ENCODE results near the gene PCBP3.
A peak's percentile ranks its signal among the peaks of the same experiment; 100 is the strongest.

The PCBP3 gene

DNA sequence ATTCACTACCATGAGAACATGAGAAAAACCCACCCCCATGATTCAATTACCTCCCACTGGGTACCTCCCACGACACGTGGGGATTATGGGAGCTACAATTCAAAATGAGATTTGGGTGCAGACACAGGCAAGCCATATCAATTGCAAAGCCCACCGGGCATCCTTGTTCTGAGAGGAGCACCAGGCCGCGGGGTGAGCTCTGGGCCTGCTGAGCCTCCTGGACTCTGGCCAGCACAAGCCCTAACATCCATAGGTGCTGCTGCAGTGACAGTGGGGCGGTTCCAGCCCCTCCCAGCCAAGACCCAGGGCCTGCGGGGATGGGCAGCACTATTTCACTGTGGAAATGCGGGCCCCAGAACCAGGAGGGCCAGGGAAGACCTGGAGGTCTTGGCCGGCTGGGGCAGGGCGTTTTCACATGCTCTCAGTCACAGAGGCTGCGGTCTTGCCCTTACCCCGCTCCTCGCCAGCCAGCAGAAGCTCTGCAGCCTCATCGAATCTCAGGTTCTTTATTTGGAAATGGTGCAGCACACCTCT lies 103.8 kb downstream of the PCBP3 start:
- H3K4me3 ChIP-seq (ENCODE audit: low read length in 2 of 2), result peak overlapping the region; percentile 40 to 53
- no peak overlapping the region for H3K9ac ChIP-seq (ENCODE audit: low read length in 2 of 2)
- H3K36me3 ChIP-seq (ENCODE audit: control insufficient read depth in 2 of 2, insufficient read depth in 2 of 2, low read length in 2 of 2), result no peaks in the 10 kb centered on the region
- no peak overlapping the region for H3K27ac ChIP-seq (ENCODE audit: low read length)
- no peaks in the 10 kb centered on the region for H3K9me3 ChIP-seq (ENCODE audit: control insufficient read depth in 2 of 2, low read length in 2 of 2)
- no peaks in the 10 kb centered on the region for H3K27me3 ChIP-seq (ENCODE audit: control insufficient read depth in 1 of 2, insufficient read depth in 2 of 2, low read length in 2 of 2)
- peaks cover 12% of the 10 kb centered on the region for H3K4me1 ChIP-seq (ENCODE audit: control insufficient read depth, insufficient read depth, low read length)

DNA sequence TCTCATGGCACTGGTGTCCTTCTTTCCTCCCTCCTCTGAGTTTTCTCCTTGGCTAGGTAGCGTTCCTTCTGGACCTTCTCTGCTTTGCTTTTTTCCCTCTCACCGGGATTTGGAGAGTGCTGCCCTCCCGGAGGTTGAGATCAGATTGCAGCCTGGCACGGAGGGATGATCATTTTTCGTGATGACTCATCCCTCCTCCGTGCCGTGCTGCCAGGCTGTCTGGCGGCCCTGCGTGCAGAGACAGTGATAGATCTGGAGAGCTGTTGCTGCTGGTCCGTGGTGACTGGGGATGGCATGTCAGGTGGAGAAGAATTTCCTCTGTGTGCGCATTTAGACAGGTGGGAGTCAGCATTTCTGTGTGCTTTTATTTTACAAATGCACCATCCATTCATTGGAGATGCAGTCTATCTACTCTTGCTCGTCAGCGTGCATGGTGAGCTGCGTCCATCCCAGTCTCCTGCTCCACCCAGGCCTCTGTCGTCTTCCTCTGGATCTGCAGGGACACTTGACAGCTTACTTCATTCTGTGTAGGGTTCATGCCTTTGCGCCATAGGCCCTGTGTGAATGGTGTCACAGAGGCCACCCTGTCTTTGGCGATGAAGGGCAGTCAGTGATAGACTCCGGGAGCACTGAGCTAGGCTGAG lies 104.4 kb downstream of the PCBP3 start:
- no peaks in the 10 kb centered on the region for H3K9me3 ChIP-seq (ENCODE audit: control insufficient read depth in 2 of 2, low read length in 2 of 2)
- no peak overlapping the region for H3K27ac ChIP-seq (ENCODE audit: low read length)
- peaks cover 12% of the 10 kb centered on the region for H3K4me1 ChIP-seq (ENCODE audit: control insufficient read depth, insufficient read depth, low read length)
- peak overlapping the region; percentile 40 to 53 for H3K4me3 ChIP-seq (ENCODE audit: low read length in 2 of 2)
- H3K9ac ChIP-seq (ENCODE audit: low read length in 2 of 2), result no peak overlapping the region
- H3K27me3 ChIP-seq (ENCODE audit: control insufficient read depth in 1 of 2, insufficient read depth in 2 of 2, low read length in 2 of 2), result no peaks in the 10 kb centered on the region
- H3K36me3 ChIP-seq (ENCODE audit: control insufficient read depth in 2 of 2, insufficient read depth in 2 of 2, low read length in 2 of 2), result no peaks in the 10 kb centered on the region

- Histone ChIP-seq H3K36me3 (ENCODE audit: control insufficient read depth in 2 of 2, insufficient read depth in 2 of 2, low read length in 2 of 2) (no peaks in the 10 kb centered on the region), H3K9me3 (ENCODE audit: control insufficient read depth in 2 of 2, low read length in 2 of 2) (no peaks in the 10 kb centered on the region)
Measured at GRCh38 chr21:45748593-45748992, 105.1 kb downstream of the PCBP3 start.

GRCh38 chr21:45749974-45750373 lies 106.4 kb downstream of the PCBP3 start:
- Histone ChIP-seq H3K27ac (ENCODE audit: low read length) (no peak overlapping the region), H3K9ac (ENCODE audit: low read length in 2 of 2) (no peak overlapping the region), H3K27me3 (ENCODE audit: control insufficient read depth in 1 of 2, insufficient read depth in 2 of 2, low read length in 2 of 2) (no peaks in the 10 kb centered on the region), H3K36me3 (ENCODE audit: control insufficient read depth in 2 of 2, insufficient read depth in 2 of 2, low read length in 2 of 2) (no peaks in the 10 kb centered on the region), H3K4me1 (ENCODE audit: control insufficient read depth, insufficient read depth, low read length) (peaks cover 12% of the 10 kb centered on the region), H3K9me3 (ENCODE audit: control insufficient read depth in 2 of 2, low read length in 2 of 2) (no peaks in the 10 kb centered on the region), H3K4me3 (ENCODE audit: low read length in 2 of 2) (no peak overlapping the region)

More at GRCh38 chr21:45748593-45748992, 105.1 kb downstream of the PCBP3 start:
- H3K27ac ChIP-seq (ENCODE audit: low read length), result no peak overlapping the region
- H3K9ac ChIP-seq (ENCODE audit: low read length in 2 of 2), result no peak overlapping the region
- H3K27me3 ChIP-seq (ENCODE audit: control insufficient read depth in 1 of 2, insufficient read depth in 2 of 2, low read length in 2 of 2), result no peaks in the 10 kb centered on the region
- H3K4me1 ChIP-seq (ENCODE audit: control insufficient read depth, insufficient read depth, low read length), result peaks cover 12% of the 10 kb centered on the region
- no peak overlapping the region for H3K4me3 ChIP-seq (ENCODE audit: low read length in 2 of 2)

DNA sequence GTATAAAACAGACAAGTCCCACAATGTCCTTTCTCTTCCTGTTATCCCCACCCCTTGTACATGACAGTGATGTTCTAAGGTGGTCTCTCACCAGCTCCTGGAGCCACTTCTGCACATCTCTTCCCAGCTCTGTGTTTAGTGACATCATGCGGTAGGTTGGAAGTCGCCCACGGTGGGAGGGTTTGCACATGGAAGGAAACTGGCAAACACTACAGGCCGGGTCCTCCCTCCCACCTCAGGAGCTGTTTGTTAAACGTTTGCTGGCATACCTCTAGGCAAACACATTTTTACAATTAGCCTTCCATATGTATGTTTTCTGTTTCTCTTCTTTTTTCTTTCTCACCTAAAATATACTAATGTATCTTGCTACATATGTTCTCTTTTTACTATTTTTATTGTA lies 107.4 kb downstream of the PCBP3 start:
- peaks cover 12% of the 10 kb centered on the region for H3K4me1 ChIP-seq (ENCODE audit: control insufficient read depth, insufficient read depth, low read length)
- no peaks in the 10 kb centered on the region for H3K36me3 ChIP-seq (ENCODE audit: control insufficient read depth in 2 of 2, insufficient read depth in 2 of 2, low read length in 2 of 2)
- no peaks in the 10 kb centered on the region for H3K9me3 ChIP-seq (ENCODE audit: control insufficient read depth in 2 of 2, low read length in 2 of 2)
- H3K4me3 ChIP-seq (ENCODE audit: low read length in 2 of 2), result no peak overlapping the region
- H3K27me3 ChIP-seq (ENCODE audit: control insufficient read depth in 1 of 2, insufficient read depth in 2 of 2, low read length in 2 of 2), result no peaks in the 10 kb centered on the region
- no peak overlapping the region for H3K9ac ChIP-seq (ENCODE audit: low read length in 2 of 2)
- H3K27ac ChIP-seq (ENCODE audit: low read length), result no peak overlapping the region

DNA sequence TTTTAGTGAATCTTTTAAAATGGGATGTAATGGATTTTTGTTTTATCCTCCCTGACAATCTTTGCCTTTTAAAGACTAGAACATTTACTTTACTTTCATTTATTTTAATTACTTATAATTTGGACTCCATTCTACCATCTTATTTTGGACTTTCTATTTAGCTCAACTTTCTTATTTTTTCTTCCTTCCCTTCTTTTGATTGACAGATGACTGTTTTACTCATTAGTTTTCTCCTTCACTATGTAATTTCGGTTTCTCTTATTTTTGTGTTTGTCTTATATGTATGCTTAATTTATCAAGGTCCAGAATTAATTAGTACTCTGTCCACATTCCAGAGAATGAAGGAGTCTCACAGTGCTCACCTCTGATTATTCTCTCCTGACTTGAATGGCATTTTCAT lies 109.9 kb downstream of the PCBP3 start:
- Histone ChIP-seq H3K27ac (ENCODE audit: low read length) (no peak overlapping the region), H3K4me3 (ENCODE audit: low read length in 2 of 2) (no peak overlapping the region), H3K4me1 (ENCODE audit: control insufficient read depth, insufficient read depth, low read length) (no peaks in the 10 kb centered on the region), H3K9ac (ENCODE audit: low read length in 2 of 2) (no peak overlapping the region), H3K9me3 (ENCODE audit: control insufficient read depth in 2 of 2, low read length in 2 of 2) (no peaks in the 10 kb centered on the region), H3K36me3 (ENCODE audit: control insufficient read depth in 2 of 2, insufficient read depth in 2 of 2, low read length in 2 of 2) (no peaks in the 10 kb centered on the region), H3K27me3 (ENCODE audit: control insufficient read depth in 1 of 2, insufficient read depth in 2 of 2, low read length in 2 of 2) (no peaks in the 10 kb centered on the region)

DNA sequence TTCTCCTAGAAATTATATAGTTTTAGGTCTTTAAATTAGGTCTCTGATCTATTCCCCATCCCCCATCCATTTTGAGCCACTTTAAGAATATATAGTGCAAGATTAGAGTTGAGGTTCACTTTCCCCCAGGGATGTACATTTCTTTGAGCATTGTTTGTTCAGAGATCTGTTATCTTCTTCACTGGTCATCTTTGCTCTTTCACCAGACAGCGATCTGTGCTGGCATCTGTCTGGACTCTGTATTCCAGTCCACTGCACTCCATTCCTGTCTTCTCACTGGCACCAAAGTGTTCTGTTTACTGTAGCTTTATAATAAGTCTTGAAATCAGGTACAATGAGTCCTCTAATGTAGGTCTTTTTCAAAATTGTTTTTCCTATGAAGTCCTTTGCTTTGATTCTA lies 112.5 kb downstream of the PCBP3 start:
- no peak overlapping the region for H3K4me3 ChIP-seq (ENCODE audit: low read length in 2 of 2)
- no peak overlapping the region for H3K27ac ChIP-seq (ENCODE audit: low read length)
- H3K4me1 ChIP-seq (ENCODE audit: control insufficient read depth, insufficient read depth, low read length), result no peaks in the 10 kb centered on the region
- H3K27me3 ChIP-seq (ENCODE audit: control insufficient read depth in 1 of 2, insufficient read depth in 2 of 2, low read length in 2 of 2), result no peaks in the 10 kb centered on the region
- H3K36me3 ChIP-seq (ENCODE audit: control insufficient read depth in 2 of 2, insufficient read depth in 2 of 2, low read length in 2 of 2), result no peaks in the 10 kb centered on the region
- H3K9ac ChIP-seq (ENCODE audit: low read length in 2 of 2), result no peak overlapping the region
- no peaks in the 10 kb centered on the region for H3K9me3 ChIP-seq (ENCODE audit: control insufficient read depth in 2 of 2, low read length in 2 of 2)

DNA sequence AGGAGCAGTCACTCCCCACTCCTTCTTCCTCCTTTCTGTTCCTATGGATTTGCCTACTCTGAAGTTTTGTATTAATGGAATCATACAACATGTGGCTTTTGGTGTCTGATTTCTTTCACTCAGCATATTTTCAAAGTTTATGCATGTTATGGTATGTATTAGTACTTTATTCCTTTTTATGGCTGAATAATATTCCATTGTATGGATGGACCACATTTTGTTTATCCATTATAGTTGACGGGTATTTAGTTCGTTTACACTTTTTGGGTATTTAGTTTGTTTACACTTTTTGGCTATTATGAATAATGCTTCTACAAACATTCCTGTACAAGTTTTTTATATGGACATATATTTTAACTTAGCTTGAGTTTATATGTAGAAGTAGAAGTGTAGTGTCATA lies 113.1 kb downstream of the PCBP3 start:
- no peaks in the 10 kb centered on the region for H3K9me3 ChIP-seq (ENCODE audit: control insufficient read depth in 2 of 2, low read length in 2 of 2)
- no peak overlapping the region for H3K27ac ChIP-seq (ENCODE audit: low read length)
- H3K4me1 ChIP-seq (ENCODE audit: control insufficient read depth, insufficient read depth, low read length), result no peaks in the 10 kb centered on the region
- no peaks in the 10 kb centered on the region for H3K27me3 ChIP-seq (ENCODE audit: control insufficient read depth in 1 of 2, insufficient read depth in 2 of 2, low read length in 2 of 2)
- no peak overlapping the region for H3K9ac ChIP-seq (ENCODE audit: low read length in 2 of 2)
- H3K4me3 ChIP-seq (ENCODE audit: low read length in 2 of 2), result no peak overlapping the region
- H3K36me3 ChIP-seq (ENCODE audit: control insufficient read depth in 2 of 2, insufficient read depth in 2 of 2, low read length in 2 of 2), result no peaks in the 10 kb centered on the region

GRCh38 chr21:45761704-45762103 lies 118.2 kb downstream of the PCBP3 start:
- H3K4me3 ChIP-seq (ENCODE audit: low read length in 2 of 2), result no peak overlapping the region
- no peaks in the 10 kb centered on the region for H3K4me1 ChIP-seq (ENCODE audit: control insufficient read depth, insufficient read depth, low read length)
- no peak overlapping the region for H3K9ac ChIP-seq (ENCODE audit: low read length in 2 of 2)
- H3K27ac ChIP-seq (ENCODE audit: low read length), result no peak overlapping the region
- H3K9me3 ChIP-seq (ENCODE audit: control insufficient read depth in 2 of 2, low read length in 2 of 2), result no peaks in the 10 kb centered on the region
- peaks cover 6 to 7% of the 10 kb centered on the region in 2 donors for H3K27me3 ChIP-seq (ENCODE audit: control insufficient read depth in 1 of 2, insufficient read depth in 2 of 2, low read length in 2 of 2)
- no peaks in the 10 kb centered on the region for H3K36me3 ChIP-seq (ENCODE audit: control insufficient read depth in 2 of 2, insufficient read depth in 2 of 2, low read length in 2 of 2)

DNA sequence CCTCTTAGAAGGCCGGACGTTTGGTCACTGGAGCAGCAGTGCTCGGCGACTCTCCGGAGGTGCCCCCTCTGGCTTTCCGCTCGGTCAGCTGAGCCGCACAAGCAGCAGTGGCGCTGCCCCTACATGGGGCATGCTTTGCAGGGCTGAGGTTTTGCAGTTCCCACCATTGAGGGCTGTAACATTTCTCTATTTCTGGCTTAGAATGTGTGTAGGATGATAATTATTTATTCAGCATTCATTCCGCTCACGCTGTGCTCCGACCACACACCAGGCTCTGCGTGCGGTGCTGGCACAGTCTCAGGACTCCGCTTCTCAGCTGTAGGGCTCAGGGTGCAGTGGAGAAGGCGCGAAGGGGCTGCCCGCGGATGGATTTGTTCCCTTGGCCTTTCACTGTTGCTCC lies 119.5 kb downstream of the PCBP3 start:
- Histone ChIP-seq H3K9ac (ENCODE audit: low read length in 2 of 2) (no peak overlapping the region), H3K36me3 (ENCODE audit: control insufficient read depth in 2 of 2, insufficient read depth in 2 of 2, low read length in 2 of 2) (no peaks in the 10 kb centered on the region), H3K4me1 (ENCODE audit: control insufficient read depth, insufficient read depth, low read length) (peaks cover 6% of the 10 kb centered on the region), H3K9me3 (ENCODE audit: control insufficient read depth in 2 of 2, low read length in 2 of 2) (no peaks in the 10 kb centered on the region), H3K27me3 (ENCODE audit: control insufficient read depth in 1 of 2, insufficient read depth in 2 of 2, low read length in 2 of 2) (peaks cover 6 to 7% of the 10 kb centered on the region in 2 donors), H3K4me3 (ENCODE audit: low read length in 2 of 2) (peak overlapping the region in 1 of 2 donors; percentile 8), H3K27ac (ENCODE audit: low read length) (no peak overlapping the region)

- Histone ChIP-seq H3K4me3 (ENCODE audit: low read length in 2 of 2) (no peak overlapping the region), H3K36me3 (ENCODE audit: control insufficient read depth in 2 of 2, insufficient read depth in 2 of 2, low read length in 2 of 2) (no peaks in the 10 kb centered on the region), H3K4me1 (ENCODE audit: control insufficient read depth, insufficient read depth, low read length) (peaks cover 10% of the 10 kb centered on the region), H3K27me3 (ENCODE audit: control insufficient read depth in 1 of 2, insufficient read depth in 2 of 2, low read length in 2 of 2) (peaks cover 6 to 7% of the 10 kb centered on the region in 2 donors), H3K9ac (ENCODE audit: low read length in 2 of 2) (no peak overlapping the region), H3K9me3 (ENCODE audit: control insufficient read depth in 2 of 2, low read length in 2 of 2) (no peaks in the 10 kb centered on the region), H3K27ac (ENCODE audit: low read length) (no peak overlapping the region)
Measured at GRCh38 chr21:45763506-45763905, 120.0 kb downstream of the PCBP3 start.
